Epithelial cell of proximal tubule (primary cell): ENCODE measurements around the gene ABI1. TPM values are rescaled to one million over a fixed set of nuclear protein-coding genes. Genes with fewer than 3 reads are reported as not detected.

ENCODE experiments used
- DNase-seq: peaks from one replicate; pipeline ENCODE4 v3.0.0-alpha.2; 2011; ENCODE audit warnings: low read depth
- H3K4me3 ChIP-seq: 2 replicates; pipeline ENCODE4 v1.5.1; 2011; ENCODE audit warnings: low read depth, mild to moderate bottlenecking, low read length
- CTCF ChIP-seq: conservative IDR thresholded peaks from 2 replicates; pipeline ENCODE4 v1.5.1; 2012; ENCODE audit warnings: low read depth, mild to moderate bottlenecking, low read length
- total RNA-seq: library from RNA; depleted of rRNA; stranded (reverse); fragments of >200 nt; gene quantifications from 2 replicates; pipeline ENCODE4 v1.2.3, GENCODE V29; 2015

The ABI1 gene
- total RNA-seq, 1 donor from 2014 or later: 34.1 TPM

- no peak for TF ChIP-seq CTCF
- no peak for DNase-seq
Measured at GRCh38 chr10:26781797-26782196, 79.0 kb downstream of the ABI1 start.

GRCh38 chr10:26780793-26781601 is 79.8 kb downstream of the ABI1 start:
- H3K4me3 ChIP-seq: no peak overlapping the region
- TF ChIP-seq CTCF: no peak
- peak; percentile 93 for DNase-seq

More at GRCh38 chr10:26781797-26782196, 79.0 kb downstream of the ABI1 start:
- H3K4me3 ChIP-seq: no peak overlapping the region

- no peak for TF ChIP-seq CTCF
- DNase-seq: peak; percentile 12
- no peak overlapping the region for H3K4me3 ChIP-seq
Measured at GRCh38 chr10:26780106-26780792, 80.5 kb downstream of the ABI1 start.

GRCh38 chr10:26779176-26779860 is 81.4 kb downstream of the ABI1 start:
- no peak for TF ChIP-seq CTCF
- DNase-seq: no peak
- no peak overlapping the region for H3K4me3 ChIP-seq

- no peak overlapping the region for H3K4me3 ChIP-seq
- DNase-seq: no peak
- no peak for TF ChIP-seq CTCF
Measured at GRCh38 chr10:26777686-26778085, 83.1 kb downstream of the ABI1 start.

GRCh38 chr10:26776258-26776657 is 84.5 kb downstream of the ABI1 start:
- DNase-seq: no peak
- H3K4me3 ChIP-seq: no peak overlapping the region
- TF ChIP-seq CTCF: no peak
